H1 (cell line): ENCODE data around the gene KLHL2.

ENCODE experiments used
- CHD1 ChIP-seq: IDR thresholded peaks from 2 replicates; pipeline ENCODE4 v1.6.1; 2012; ENCODE audit warnings: low read depth, low read length, improper control_type of control experiment
- CTCF ChIP-seq, 3 experiments: IDR thresholded peaks; 1 replicate in 2 of 3; 2 replicates in 1 of 3; pipeline versions ENCODE4 v1.5.1 to v1.6.1; 2011; ENCODE audit warnings: low read length in 3 of 3, mild to moderate bottlenecking in 3 of 3, inconsistent platforms in 2 of 3, low read depth in 1 of 3, moderate library complexity in 1 of 3; ENCODE audit not compliant: insufficient read depth in 1 of 3; ENCODE audit errors: control extremely low read depth in 1 of 3
- EGR1 ChIP-seq: IDR thresholded peaks from 2 replicates; pipeline ENCODE4 v1.6.1; 2011; ENCODE audit warnings: low read depth, low read length, borderline replicate concordance
- EP300 ChIP-seq, 2 experiments: IDR thresholded peaks; 1 replicate in 1 of 2; 2 replicates in 1 of 2; pipeline ENCODE4 v1.6.1; 2011 to 2012; ENCODE audit warnings: low read depth in 2 of 2, low read length in 2 of 2, mild to moderate bottlenecking in 2 of 2, borderline replicate concordance in 1 of 2, inconsistent platforms in 1 of 2, moderate library complexity in 1 of 2
- HDAC6 ChIP-seq: IDR thresholded peaks from one replicate; pipeline ENCODE4 v1.7.1; 2012; ENCODE audit warnings: low read depth, mild to moderate bottlenecking, inconsistent platforms, low read length, moderate library complexity
- JUND ChIP-seq: IDR thresholded peaks from 2 replicates; pipeline ENCODE4 v1.6.1; 2011; ENCODE audit warnings: mild to moderate bottlenecking, improper control_type of control experiment, low read length
- MAFK ChIP-seq: IDR thresholded peaks from 2 replicates; pipeline ENCODE4 v1.6.1; 2012; ENCODE audit warnings: low read depth, mild to moderate bottlenecking, improper control_type of control experiment, low read length
- POLR2AphosphoS5 ChIP-seq: IDR thresholded peaks from 2 replicates; pipeline ENCODE4 v1.6.1; 2011; ENCODE audit warnings: low read depth, low read length
- RXRA ChIP-seq: IDR thresholded peaks from 2 replicates; pipeline ENCODE4 v1.6.1; 2011; ENCODE audit warnings: low read depth, mild to moderate bottlenecking, low read length, moderate library complexity; ENCODE audit not compliant: insufficient read depth
- SP1 ChIP-seq: IDR thresholded peaks from 2 replicates; pipeline ENCODE4 v1.6.1; 2011; ENCODE audit warnings: low read depth, low read length
- SRF ChIP-seq: IDR thresholded peaks from 2 replicates; pipeline ENCODE4 v1.6.1; 2011; ENCODE audit warnings: mild to moderate bottlenecking, low read depth, low read length, moderate library complexity
- TAF1 ChIP-seq: IDR thresholded peaks from 2 replicates; pipeline ENCODE4 v1.6.1; 2011; ENCODE audit warnings: mild to moderate bottlenecking, low read depth, low read length
- USF2 ChIP-seq: IDR thresholded peaks from 2 replicates; pipeline ENCODE4 v1.6.1; 2011; ENCODE audit warnings: low read length, improper control_type of control experiment

- TF ChIP-seq JUND (no peak), RXRA (no peak), CTCF (IDR thresholded peaks at IDR 0.05; ENCODE audit: control extremely low read depth in 1 of 3, insufficient read depth in 1 of 3, low read depth in 1 of 3, low read length in 3 of 3) (no peak), EP300 (IDR thresholded peaks at IDR 0.05; ENCODE audit: borderline replicate concordance in 1 of 2, low read depth in 2 of 2, low read length in 2 of 2) (no peak), MAFK (no peak), USF2 (no peak), HDAC6 (no peak), SRF (no peak), POLR2AphosphoS5 (no peak), SP1 (no peak), EGR1 (no peak), TAF1 (no peak), CHD1 (no peak)
Measured at GRCh38 chr4:165308606-165309005, 101.2 kb downstream of the KLHL2 start.
